ENCODE measurements around the gene HEMK1.

GRCh38 chr3:50612234-50612882 lies 43.0 kb downstream of the HEMK1 start:
- TF ChIP-seq CTCF (IDR thresholded peaks at IDR 0.05) (no peak), POLR2A (IDR thresholded peaks at IDR 0.05) (peak; percentile 42)
